DND-41 (cell line): ENCODE measurements around the gene NXN.

Source experiments
- CTCF ChIP-seq: IDR thresholded peaks from 2 replicates; pipeline ENCODE4 v1.5.1; 2012; ENCODE audit warnings: borderline replicate concordance, low read length, moderate library complexity, mild to moderate bottlenecking; ENCODE audit not compliant: poor library complexity, severe bottlenecking; ENCODE audit errors: extremely low read depth
- EZH2 ChIP-seq: IDR thresholded peaks from 3 replicates; pipeline ENCODE4 v1.6.1; 2012; ENCODE audit warnings: borderline replicate concordance, low read depth, mild to moderate bottlenecking, moderate library complexity, low read length, inconsistent platforms; ENCODE audit not compliant: severe bottlenecking

GRCh38 chr17:979539-980405, at the start of gene NXN:
- TF ChIP-seq CTCF (peak; percentile 47), EZH2 (no peak)
